HG02588 (cell line): ENCODE data around the gene ANO6.

Experiments used
- ATAC-seq: cut with Tn5 transposase; IDR thresholded peaks from one replicate; pipeline ENCODE4 v1.9.1; 2021; ENCODE audit warnings: mild to moderate bottlenecking, moderate library complexity; ENCODE audit not compliant: unreplicated experiment

The ANO6 gene

DNA sequence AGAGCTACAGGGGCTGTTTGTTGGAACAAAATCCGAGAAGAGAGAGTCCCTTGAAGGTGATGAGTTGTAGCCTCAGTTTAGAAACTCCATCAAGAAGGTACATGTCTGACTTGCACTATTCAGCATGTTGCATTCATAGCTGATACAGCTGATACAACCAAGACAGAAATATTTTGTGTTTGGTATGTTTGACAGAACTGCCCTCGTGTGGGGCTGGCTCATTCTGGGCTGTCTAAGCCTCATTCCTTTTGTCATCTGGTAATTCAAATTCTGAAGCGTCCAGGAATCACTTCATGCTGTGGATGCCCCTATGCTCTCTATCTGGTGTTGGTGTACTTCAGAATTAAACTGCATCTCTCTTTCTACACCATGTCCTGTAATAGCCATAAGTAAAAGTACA is 126.3 kb downstream of the ANO6 start:
- ATAC-seq: no peak

DNA sequence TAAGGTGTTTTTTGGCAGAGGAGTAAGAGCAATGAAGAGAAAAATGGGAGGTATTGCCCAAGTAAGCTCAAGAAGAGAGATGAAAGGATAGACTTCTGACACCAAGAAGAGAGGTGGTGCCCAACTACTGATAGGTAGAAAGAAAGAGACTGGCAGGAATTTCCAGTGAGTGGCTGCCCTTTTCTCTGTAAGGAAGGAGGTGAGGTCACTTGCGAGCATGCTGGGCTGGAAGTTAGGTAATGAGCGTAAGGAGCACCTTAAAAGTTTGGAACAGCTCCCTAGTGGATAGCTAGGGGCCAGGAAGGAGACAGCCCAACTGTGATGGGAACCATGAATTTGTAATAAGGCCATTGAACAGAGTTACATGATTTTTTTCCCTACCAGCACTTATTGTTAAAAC is 127.0 kb downstream of the ANO6 start:
- no peak for ATAC-seq

DNA sequence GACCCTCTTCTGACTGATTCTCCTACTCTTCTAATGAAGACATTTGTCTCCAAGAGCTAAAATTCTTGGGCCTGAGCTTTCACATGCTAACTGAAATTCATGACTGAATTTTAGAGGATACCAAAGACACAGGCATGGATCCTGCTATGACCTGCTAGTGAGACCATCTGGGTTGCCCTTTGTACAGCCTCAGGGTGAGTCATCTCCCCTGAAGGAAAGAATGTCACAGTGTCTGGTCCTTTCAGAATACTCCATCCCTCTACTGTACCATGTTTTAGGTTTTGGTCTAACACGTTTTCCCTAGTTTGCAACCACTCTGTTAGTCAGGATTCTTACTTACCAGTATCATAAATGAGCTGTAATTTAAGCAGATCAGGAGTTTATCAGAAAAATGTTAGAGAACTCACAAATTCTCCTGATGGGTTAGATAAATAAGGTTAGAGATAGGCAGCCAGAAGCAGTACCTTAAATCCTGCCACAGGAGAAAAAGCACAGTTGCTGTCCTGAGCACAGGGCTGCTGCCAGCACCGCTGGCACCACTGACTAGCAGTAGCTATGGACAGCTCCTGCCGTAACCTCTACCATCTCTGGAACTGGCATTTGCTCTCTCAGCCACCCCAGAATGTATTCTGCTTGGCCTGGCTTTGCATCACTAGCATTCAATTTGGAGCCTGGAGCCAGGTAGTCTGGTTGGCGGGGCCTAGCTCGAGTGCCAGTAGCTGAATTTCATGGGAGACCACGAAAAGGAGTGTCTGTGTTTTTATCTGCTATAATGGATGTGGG is 127.6 kb downstream of the ANO6 start:
- ATAC-seq: no peak

DNA sequence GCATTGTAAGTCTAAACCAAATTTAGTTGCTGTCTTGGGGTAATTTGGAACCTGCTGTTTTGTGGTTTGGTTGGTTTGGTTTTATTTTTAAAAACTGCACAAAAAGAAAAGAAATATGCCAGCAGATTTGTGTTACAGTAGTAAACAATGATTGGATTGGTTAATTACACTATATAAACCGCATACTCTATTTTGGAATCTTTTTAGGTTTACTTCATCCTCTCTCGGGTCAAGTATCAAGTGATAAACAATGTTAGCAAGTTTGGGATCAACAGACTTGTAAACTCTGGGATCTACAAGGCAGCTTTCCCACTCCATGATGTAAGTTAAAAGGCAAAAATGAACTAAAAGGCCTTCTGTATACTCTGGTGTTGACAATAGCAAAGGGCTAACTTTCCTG is 132.4 kb downstream of the ANO6 start:
- ATAC-seq: no peak

DNA sequence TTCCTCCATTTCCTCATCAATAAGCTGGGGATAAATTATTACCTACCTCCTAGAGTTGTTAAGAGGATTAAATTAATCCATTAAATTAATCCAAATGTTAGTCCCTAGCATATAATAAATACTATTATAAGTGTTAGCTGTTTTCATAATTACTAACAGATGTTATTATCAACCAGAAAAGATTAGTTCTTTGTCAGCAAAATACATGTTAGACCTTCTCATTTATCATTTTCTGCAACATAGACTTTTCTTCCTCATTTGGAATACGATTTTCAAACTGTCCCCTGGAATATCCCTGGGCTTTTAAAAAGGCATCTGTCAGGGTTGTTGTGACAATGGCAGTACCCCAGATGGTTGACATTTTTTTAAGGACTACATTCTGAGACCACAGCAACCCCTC is 133.1 kb downstream of the ANO6 start:
- no peak for ATAC-seq

DNA sequence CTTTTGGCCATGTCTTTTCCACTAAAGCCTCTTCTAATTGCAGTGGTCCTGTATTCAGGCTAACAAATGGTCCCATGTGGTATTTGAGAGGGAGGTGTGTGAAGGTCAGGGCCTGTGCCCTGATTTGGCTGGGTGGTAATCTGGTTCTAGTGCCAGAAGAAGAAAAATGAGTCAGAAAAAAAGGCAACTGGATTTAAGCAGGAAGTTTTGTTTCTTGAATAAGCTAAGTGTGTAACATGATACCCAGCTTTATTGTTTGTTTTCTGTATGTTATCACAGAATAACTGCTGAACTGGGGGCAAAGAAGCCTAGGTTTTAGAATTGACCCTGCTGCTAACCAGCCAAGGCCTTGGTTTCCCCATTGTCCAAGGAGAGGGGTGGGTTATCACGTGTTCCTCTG is 134.0 kb downstream of the ANO6 start:
- ATAC-seq: no peak

DNA sequence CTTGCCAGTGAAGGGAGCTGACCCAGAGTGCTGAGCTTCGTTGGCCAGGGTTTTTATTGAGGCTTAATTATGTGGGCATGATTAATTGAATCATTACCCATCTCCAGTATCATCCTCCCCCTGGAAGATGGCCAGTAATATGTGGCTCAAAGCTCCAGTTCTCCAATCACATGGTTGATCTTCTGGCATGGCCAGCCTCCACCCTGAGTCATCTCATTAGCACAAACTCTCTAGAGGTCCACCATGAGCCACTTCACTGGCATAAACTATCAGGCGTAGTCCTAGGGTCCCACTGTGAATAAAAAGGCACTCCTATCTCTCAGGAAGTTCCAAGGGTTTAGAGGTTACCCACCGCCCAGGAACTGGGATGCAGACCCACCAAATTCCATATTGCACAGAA is 135.0 kb downstream of the ANO6 start:
- no peak for ATAC-seq

DNA sequence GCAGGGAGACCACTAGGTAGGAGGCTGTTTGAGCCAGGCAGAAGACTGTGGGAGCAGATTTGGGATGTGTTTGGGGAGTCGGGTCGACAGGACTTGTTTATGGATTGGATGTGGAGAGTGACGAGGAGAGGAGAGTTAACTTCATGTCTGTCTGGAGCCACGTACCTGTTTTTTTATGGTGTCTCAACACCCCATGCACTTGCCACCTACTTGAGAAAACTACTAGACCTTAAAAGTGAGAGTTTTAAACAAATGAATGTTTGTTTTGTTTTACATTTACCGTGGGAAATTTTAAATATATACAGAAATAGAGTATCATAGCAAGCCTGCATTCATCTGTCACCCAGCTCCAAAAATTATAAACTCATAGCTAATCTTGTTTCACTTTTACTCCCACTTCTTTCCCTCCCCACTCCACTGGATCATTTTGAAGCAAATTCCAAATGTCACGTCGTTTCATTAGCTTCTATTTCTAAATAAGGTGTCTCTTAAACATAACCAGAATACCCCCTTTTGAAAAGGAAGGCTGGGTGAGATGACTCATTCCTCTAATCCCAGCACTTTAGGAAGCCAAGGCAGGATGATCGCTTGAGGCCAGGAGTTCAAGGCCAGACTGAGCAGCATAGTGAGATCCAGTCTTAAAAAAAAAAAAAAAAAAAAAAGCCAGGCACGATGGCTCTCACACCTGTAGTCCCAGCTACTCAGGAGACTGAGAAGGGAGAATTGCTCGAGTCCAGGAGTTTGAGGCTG is 136.2 kb downstream of the ANO6 start:
- no peak for ATAC-seq

DNA sequence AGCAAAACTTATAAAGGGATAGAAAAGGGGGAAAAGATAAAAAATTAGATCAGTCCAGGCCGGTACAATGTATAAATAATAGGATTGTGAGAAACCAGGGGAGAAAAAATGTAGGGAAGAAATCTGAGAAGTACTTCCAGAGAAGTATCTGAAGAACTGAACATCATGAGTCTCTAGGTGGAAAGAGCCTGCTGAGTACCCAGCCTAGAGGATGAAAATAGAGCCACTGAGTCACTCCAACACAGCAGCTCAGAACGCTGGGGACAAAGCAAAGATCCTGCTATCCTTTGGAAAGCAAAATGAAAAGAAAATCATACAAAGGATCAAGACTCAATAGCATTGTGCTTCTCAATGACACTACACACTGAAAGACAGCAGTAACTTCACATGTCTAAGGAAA is 138.0 kb downstream of the ANO6 start:
- no peak for ATAC-seq

DNA sequence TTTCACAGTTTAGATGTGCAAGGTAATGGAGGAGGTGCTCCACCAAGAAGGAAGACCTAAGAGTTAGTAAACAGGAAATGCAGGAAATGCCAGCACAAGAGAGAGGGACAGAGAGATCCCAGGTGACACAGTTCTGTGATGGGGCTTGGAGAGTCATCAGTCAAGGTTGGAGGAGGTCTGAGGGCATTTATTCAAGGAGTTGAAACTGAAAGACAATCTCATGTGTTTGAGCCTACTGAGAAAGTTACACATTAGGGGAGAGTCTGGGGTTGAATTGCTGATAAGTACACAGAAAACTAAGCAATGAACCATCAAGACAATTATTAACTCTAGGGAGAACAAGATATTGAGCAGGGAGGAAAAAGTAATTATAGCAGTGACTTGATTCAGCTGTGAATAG is 138.5 kb downstream of the ANO6 start:
- ATAC-seq: peak; percentile 79

DNA sequence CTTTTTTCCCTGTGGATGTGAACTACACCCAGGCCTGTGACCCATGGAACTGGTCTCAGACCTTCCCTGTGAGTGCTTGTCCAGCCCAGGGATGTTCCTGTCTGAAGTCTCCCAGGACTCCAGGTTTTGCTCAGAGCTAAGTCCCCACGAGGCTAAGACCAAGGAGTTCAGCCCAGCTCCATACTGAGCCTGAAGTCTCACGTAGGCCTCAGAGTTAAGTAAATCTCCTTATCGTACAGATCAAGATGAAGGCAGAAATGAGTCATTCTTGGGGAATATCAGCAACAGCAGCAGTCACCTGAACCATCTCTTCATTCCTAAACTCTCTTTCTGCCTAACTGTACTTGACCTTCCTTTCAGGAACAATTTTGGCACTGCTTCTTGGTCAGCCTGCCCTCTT is 139.8 kb downstream of the ANO6 start:
- no peak for ATAC-seq

DNA sequence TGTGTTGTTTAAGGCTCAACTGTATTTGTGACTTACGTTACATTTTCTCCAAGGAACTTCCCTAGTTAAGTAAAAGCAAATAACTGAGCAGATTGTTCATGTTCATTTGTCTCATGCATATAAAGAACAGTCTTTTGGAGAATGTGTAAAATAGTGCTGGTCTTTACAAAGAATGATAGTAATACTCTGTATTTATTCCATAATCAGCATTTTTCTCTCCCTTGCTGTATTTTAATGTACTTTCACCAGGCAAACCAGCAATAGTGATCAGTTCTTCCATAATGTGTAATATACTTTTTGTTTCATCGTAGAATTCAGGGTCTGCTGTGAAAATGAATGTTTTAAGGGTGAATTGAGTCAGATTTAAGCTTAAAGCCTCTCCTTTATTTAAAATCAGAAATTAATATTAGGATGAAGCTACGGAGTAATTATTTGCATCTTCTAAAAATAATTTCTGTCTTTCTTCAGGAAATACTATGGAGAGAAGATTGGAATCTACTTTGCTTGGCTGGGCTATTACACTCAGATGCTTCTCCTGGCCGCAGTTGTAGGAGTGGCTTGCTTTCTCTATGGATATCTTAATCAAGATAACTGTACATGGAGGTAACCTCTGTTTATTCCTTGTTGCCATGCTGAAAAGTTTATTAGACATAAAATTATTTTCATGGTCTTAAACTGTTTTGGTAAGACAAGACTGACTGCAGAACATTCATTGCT is 141.1 kb downstream of the ANO6 start:
- ATAC-seq: no peak

DNA sequence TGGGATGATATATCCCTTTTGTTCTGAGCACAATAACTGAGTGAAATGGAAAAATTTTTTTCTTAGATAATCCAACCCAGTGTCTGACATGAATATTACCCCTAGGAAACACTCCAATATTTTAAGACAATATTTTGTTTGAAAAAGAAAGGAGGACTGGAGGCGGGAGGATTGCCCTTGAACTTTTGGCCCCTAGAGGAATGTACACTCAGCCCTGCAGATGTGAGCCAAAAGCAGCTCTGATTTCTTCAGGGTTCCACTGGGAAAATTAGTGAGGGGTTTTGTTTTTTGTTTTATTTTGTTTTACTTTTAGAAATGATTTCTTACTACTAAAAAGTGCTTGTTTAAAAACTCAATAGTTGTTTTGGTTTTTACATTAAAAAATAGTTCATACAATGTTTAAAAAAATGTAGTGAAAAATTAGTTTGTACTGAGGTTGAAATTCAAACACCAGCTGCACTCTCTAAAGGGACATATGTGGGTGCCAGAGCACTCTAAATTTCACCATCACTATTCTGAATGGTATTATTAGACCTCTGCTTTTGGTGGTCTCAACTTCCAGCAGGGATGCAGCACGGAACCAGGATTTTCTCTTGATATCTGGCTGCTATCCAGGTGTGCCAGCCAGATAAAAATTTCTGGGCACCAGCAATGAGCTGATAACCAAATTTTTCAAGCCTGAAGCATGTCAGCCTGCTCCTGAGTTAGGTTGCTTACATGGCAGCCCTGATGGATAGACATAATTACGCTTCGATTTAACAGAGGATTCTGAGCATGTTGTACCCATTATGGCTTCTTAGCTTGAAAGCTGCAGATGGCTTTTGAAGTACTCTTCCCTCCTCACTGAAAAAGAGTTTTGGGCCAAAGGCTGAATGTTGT is 141.9 kb downstream of the ANO6 start:
- no peak for ATAC-seq

DNA sequence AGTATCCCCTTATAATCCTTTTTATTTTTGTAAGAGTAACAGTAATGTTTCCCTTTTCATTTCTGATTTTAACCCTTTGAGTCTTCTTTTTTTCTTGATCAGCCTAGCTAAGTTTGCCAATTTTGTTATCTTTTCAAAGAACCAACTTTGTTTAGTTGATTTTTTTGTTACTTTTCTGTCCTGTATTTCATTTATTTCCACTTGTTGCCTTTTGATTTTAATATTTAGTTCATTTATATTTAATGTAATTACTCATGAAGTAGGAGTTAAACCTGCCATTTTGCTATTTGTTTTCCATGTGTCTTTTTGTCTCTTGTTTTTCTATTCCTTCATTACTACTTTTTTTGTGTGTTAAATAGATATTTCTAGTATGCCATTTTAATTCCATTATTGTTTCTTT is 146.4 kb downstream of the ANO6 start:
- ATAC-seq: no peak

DNA sequence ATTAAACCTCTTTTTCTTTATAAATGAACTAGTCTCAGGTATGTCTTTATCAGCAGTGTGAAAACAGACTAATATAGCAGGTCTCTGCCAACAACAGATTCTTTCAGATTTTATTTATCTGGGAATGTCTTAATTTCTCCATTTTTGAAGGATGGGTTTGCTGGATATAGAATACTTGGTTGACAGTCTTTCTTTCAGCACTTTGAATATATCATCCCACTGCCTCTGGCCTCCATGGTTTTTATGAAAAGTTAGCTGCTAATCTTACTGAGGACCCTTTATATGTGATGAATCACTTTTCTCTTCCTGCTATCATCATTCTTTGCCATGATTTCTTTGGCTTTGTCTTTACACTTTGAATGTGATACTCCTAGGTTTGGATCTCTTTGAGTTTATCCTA is 148.0 kb downstream of the ANO6 start:
- ATAC-seq: no peak

DNA sequence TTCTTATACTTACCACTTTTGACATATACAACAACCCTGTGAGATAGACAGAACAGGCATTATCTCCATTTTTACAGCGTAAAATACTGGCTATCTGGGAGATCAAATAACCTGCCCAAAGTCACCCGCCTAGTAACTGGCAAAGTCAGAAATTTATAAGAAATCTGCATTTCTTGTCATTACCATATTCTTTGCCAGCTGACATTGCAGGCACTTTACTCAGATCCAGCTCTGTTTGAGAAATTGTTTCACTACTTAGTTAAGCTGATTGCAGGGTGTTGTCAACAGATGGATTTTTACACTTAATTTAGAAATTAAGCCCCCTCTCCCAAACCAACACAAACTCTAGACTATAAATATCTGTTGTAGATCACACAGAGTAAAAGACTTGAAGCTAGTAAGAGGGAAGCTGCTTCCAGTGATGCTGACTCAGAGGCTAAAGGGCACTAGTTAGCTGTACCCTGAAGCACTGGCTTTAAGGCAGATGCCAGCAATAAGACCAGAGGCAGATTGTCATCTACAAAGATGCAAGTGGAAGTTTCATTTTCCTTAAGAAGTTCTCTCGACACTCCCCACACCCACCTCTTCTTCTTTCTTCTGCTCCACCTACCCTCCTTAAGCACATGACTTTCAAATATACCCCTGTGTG is 153.1 kb downstream of the ANO6 start:
- ATAC-seq: no peak

DNA sequence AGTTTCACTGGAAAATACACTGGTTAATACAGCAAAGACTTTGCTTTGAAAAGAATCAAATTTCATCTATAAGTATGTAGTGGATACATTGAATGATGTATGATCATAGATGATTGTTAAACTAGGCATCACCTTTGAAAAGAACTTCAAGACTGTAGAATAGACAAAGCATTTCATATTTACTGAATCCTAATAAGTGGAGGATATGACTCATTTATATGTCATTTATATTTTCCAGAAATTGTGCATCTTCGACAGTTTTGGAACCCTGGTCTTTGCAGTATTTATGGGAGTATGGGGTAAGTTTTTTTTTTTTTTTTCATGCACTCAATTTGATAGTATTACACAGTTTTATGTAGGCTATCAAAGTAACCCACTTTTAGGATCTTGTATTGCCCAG is 161.9 kb downstream of the ANO6 start:
- ATAC-seq: no peak

DNA sequence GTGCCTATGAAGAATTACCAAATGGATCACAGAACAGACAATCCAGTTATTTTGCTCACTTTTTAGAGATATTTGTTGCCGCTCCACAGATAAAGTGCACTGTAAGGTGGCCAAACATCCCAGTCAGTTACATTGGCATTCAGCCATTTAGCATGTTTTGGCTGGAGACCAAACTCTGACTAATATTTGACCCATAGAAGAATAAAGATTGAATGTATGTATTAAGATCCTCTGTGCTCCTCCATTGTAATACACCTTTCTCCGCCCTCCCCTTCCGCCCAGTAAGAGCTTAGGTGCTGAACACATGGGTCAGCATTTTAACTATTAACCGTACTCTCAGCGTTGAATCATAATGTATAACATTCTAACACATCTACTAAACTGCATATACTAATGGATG is 163.4 kb downstream of the ANO6 start:
- no peak for ATAC-seq

DNA sequence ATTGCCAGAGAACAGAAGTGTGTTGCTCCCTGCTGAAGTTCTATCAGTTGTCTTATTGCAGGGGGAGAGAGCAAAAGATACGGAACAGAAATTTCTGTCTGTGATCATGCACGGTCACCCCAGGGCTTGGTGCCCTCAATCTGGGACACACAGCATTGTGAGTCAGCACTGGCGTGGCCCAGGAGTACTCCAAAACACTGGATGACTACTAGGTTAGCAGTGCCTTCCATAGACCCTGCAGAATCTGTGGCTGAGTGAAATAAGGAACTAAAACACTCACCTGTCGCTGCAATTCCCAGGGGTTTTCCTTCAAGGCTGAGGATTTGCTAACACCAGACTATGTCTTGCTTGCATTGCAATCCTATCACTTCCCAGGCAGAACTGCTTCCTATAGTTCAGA is 165.5 kb downstream of the ANO6 start:
- ATAC-seq: no peak

DNA sequence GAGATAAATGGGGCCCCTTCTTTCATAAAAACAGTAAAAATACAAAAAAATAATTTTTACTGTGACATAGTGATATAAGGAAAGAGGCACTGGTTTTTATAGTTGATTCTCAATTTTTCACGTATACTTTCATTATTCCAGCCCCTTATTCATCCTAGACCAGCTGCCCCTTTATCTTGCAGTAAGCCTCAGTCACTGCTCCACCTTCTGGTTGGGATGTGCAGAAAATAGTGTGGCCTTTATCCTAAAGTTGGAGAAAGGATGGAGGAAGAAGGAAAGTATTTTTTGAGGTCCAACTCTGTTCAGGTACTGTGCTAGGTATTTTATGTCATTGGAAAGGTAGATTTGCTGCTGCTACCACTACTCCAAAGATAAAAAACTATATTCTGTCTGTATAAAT is 172.7 kb downstream of the ANO6 start:
- ATAC-seq: no peak

DNA sequence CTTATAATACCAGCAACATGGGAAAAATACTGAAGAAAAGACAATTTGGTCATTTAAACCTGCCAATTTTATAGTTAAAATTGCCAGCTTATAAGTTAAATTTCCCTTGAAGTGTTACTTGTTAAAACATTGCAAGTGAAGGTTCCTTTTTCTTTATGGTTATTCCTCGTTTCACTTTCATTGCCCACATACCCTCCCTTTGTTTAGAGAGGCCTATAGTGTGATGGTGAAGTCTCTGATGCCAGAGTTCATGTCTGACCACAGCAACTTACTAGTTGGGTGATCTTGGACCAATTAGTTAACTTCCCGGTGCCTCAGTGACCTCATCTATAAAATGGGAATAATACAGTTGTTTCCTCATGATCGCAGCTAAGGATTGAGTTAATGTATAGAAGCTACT is 173.5 kb downstream of the ANO6 start:
- ATAC-seq: no peak
